IMR-90 (cell line): ENCODE measurements around the gene CST9. TPM values are rescaled to one million over a fixed set of nuclear protein-coding genes. Genes with fewer than 3 reads are reported as not detected.
"Not testable (repeated sequence)": the region's sequence is repeated elsewhere in the genome, so short reads cannot be mapped to it uniquely, and the experiment has no call there.

Experiments used
- ATAC-seq: fragments of 200-7000 bp; cut with Tn5 transposase; 2 replicates; pipeline ENCODE4 v1.9.1; 2020; ENCODE audit warnings: low read depth, mild to moderate bottlenecking, moderate library complexity
- BruUV-seq: library from RNA; stranded (reverse); fragments of 400-500 nt; replicated peaks from 2 replicates; lab custom pipeline; 2021; lab: Mats Ljungman, UMichigan
- CTCF ChIA-PET: fragments of 300-600 bp; formaldehyde crosslinking; extraction: SDS; loops from one replicate; lab custom pipeline; 2021; ENCODE audit warnings: antibody characterized with exemption; lab: Yijun Ruan, JAX
- POLR2A ChIA-PET: fragments of 300-600 bp; sonication (Branson Sonifier 250); formaldehyde crosslinking; loops from one replicate; lab custom pipeline; 2022; ENCODE audit warnings: antibody characterized with exemption; ENCODE audit not compliant: unreplicated experiment; lab: Charles Lee
- DNase-seq: peaks from one replicate; pipeline ENCODE4 v3.0.0; 2013
- H2AFZ ChIP-seq: replicated peaks from 2 replicates; pipeline ENCODE3; 2013; ENCODE audit warnings: low read length, mild to moderate bottlenecking; ENCODE audit not compliant: poor library complexity
- H2AK5ac ChIP-seq: 2 replicates; pipeline ENCODE4 v1.6.1; 2013; ENCODE audit warnings: low read depth, low read length, inconsistent platforms
- H2AK9ac ChIP-seq: replicated peaks from 2 replicates; pipeline ENCODE3; 2013; ENCODE audit warnings: mild to moderate bottlenecking, low read depth, low read length, moderate library complexity; ENCODE audit not compliant: poor library complexity
- H2BK120ac ChIP-seq: 2 replicates; pipeline ENCODE4 v1.6.1; 2013; ENCODE audit warnings: low read depth, low read length, inconsistent platforms
- H2BK15ac ChIP-seq: 3 replicates; pipeline ENCODE4 v1.6.1; 2013; ENCODE audit warnings: low read depth, low read length, inconsistent platforms
- H2BK20ac ChIP-seq: 2 replicates; pipeline ENCODE4 v1.6.1; 2013; ENCODE audit warnings: low read depth, mild to moderate bottlenecking, inconsistent platforms, low read length, moderate library complexity
- H2BK5ac ChIP-seq: 2 replicates; pipeline ENCODE4 v1.6.1; 2013; ENCODE audit warnings: mild to moderate bottlenecking, low read depth, low read length, inconsistent platforms; ENCODE audit not compliant: poor library complexity, severe bottlenecking
- H3K14ac ChIP-seq: replicated peaks from 2 replicates; pipeline ENCODE4 v1.6.1; 2013; ENCODE audit warnings: low read depth, low read length, inconsistent platforms
- H3K18ac ChIP-seq: 2 replicates; pipeline ENCODE4 v1.6.1; 2013; ENCODE audit warnings: low read depth, low read length, control low read depth
- H3K23ac ChIP-seq: 2 replicates; pipeline ENCODE4 v1.6.1; 2013; ENCODE audit warnings: low read depth, low read length, inconsistent platforms
- H3K27ac ChIP-seq: 2 replicates; pipeline ENCODE4 v1.5.1; 2013; ENCODE audit warnings: mild to moderate bottlenecking, control low read depth, low read length; ENCODE audit not compliant: insufficient read depth
- H3K27me3 ChIP-seq: 2 replicates; pipeline ENCODE4 v1.6.1; 2013; ENCODE audit warnings: low read length; ENCODE audit not compliant: control insufficient read depth, insufficient read depth
- H3K36me3 ChIP-seq: 2 replicates; pipeline ENCODE4 v1.6.1; 2013; ENCODE audit warnings: low read length, mixed read lengths; ENCODE audit not compliant: control insufficient read depth, insufficient read depth
- H3K4ac ChIP-seq: 2 replicates; pipeline ENCODE4 v1.6.1; 2013; ENCODE audit warnings: low read depth, low read length, inconsistent platforms
- H3K4me1 ChIP-seq: 2 replicates; pipeline ENCODE4 v1.6.1; 2013; ENCODE audit warnings: low read length, mixed read lengths; ENCODE audit not compliant: control insufficient read depth, insufficient read depth
- H3K4me2 ChIP-seq: 2 replicates; pipeline ENCODE4 v1.6.1; 2013; ENCODE audit warnings: low read depth, mild to moderate bottlenecking, control low read depth, low read length, moderate library complexity
- H3K4me3 ChIP-seq: 2 replicates; pipeline ENCODE4 v1.5.1; 2013; ENCODE audit warnings: low read depth, mild to moderate bottlenecking, control low read depth, low read length, moderate library complexity; ENCODE audit not compliant: insufficient read depth
- H3K56ac ChIP-seq: 2 replicates; pipeline ENCODE4 v1.6.1; 2013; ENCODE audit warnings: low read length, inconsistent platforms; ENCODE audit not compliant: insufficient read depth; ENCODE audit errors: extremely low read depth
- H3K79me1 ChIP-seq, 2 experiments: 2 replicates each; pipeline ENCODE4 v1.6.1; 2013; ENCODE audit warnings: low read length in 2 of 2, inconsistent platforms in 1 of 2, low read depth in 1 of 2
- H3K9ac ChIP-seq: 2 replicates; pipeline ENCODE4 v1.6.1; 2013; ENCODE audit warnings: low read depth, low read length, control low read depth
- H3K9me1 ChIP-seq: 2 replicates; pipeline ENCODE4 v1.6.1; 2013; ENCODE audit warnings: low read length, inconsistent platforms; ENCODE audit not compliant: insufficient read depth
- H3K9me3 ChIP-seq: 2 replicates; pipeline ENCODE4 v1.6.1; 2013; ENCODE audit warnings: low read length; ENCODE audit not compliant: control insufficient read depth, insufficient read depth
- H4K20me1 ChIP-seq: 2 replicates; pipeline ENCODE4 v1.6.1; 2013; ENCODE audit warnings: low read length, inconsistent platforms; ENCODE audit not compliant: insufficient read depth
- H4K5ac ChIP-seq: 2 replicates; pipeline ENCODE4 v1.6.1; 2013; ENCODE audit warnings: mild to moderate bottlenecking, low read depth, low read length, control low read depth
- H4K8ac ChIP-seq, 2 experiments: 2 replicates each; pipeline ENCODE4 v1.6.1; 2013; ENCODE audit warnings: low read depth in 2 of 2, low read length in 2 of 2, control low read depth in 1 of 2, inconsistent platforms in 1 of 2
- H4K91ac ChIP-seq: 2 replicates; pipeline ENCODE4 v1.6.1; 2013; ENCODE audit warnings: low read depth, low read length, inconsistent platforms; ENCODE audit not compliant: insufficient read depth
- CEBPB ChIP-seq: IDR thresholded peaks from 2 replicates; pipeline ENCODE4 v1.6.1; 2012; ENCODE audit warnings: low read depth, low read length, improper control_type of control experiment
- ELK1 ChIP-seq: fragments of 150-350 bp; IDR thresholded peaks from 2 replicates; pipeline ENCODE4 v1.6.1; 2016; ENCODE audit warnings: low read depth, mild to moderate bottlenecking, low read length, moderate library complexity, borderline replicate concordance
- MAFK ChIP-seq: IDR thresholded peaks from 2 replicates; pipeline ENCODE4 v1.6.1; 2012; ENCODE audit warnings: low read depth, low read length, improper control_type of control experiment
- NFE2L2 ChIP-seq: fragments of 150-350 bp; IDR thresholded peaks from 2 replicates; pipeline ENCODE4 v1.6.1; 2016; ENCODE audit warnings: low read depth, mild to moderate bottlenecking, low read length
- POLR2A ChIP-seq: IDR thresholded peaks from 2 replicates; pipeline ENCODE4 v1.6.1; 2012; ENCODE audit warnings: mild to moderate bottlenecking, low read depth, low read length
- RFX5 ChIP-seq: IDR thresholded peaks from 2 replicates; pipeline ENCODE4 v1.8.0; 2012; ENCODE audit warnings: low read depth, mild to moderate bottlenecking, low read length, moderate library complexity
- USF2 ChIP-seq: fragments of 150-350 bp; IDR thresholded peaks from 2 replicates; pipeline ENCODE4 v1.6.1; 2017; ENCODE audit warnings: mild to moderate bottlenecking, antibody characterized with exemption, low read length, low read depth
- WGBS, 2 experiments: methylation state at CpG; one replicate each; pipeline versions ENCODE4 v1.1.5 to v1.1.7; 2013; ENCODE audit warnings: missing lambda C conversion rate in 2 of 2; ENCODE audit not compliant: insufficient read length in 1 of 2; ENCODE audit errors: extremely low coverage in 2 of 2; 5-methylcytosine and 5-hydroxymethylcytosine counted together
- dilution Hi-C: fragments of 300-500 bp; cut with HindIII; formaldehyde crosslinking; loops from one replicate; pipeline ENCODE4 v1.14.3; 2018; ENCODE audit warnings: low sequenced_read_pairs; ENCODE audit not compliant: unreplicated experiment
- in situ Hi-C: fragments of 300-500 bp; cut with MboI; formaldehyde crosslinking; loops from 3 replicates; pipeline ENCODE4 v1.14.3; 2019; ENCODE audit warnings: low sequenced_read_pairs, inconsistent platforms, mixed read lengths
- intact Hi-C: fragments of 100-400 bp; cut with micrococcal nuclease; formaldehyde crosslinking; loops from 2 replicates; pipeline ENCODE4 v1.10.0; 2022
- polyA plus RNA-seq, 3 experiments: library from polyadenylated mRNA; depleted of rRNA; stranded (reverse); fragments of >200 nt; gene quantifications; 2 replicates each; pipeline ENCODE4 v1.2.3, GENCODE V29; 2012; ENCODE audit warnings: low replicate concordance in 1 of 3
- total RNA-seq: library from RNA; depleted of rRNA; stranded (reverse); fragments of >200 nt; gene quantifications from 2 replicates; pipeline ENCODE4 v1.2.3, GENCODE V29; 2012

Gene CST9
- total and polyA plus RNA-seq, 2 of the 4 experiments (the other 2 are of a cell fraction), result not detected

- 60% methylated on average over 1 of the region's 1 CpG; no CpG with 5 or more reads in 1 of the 2 experiments for WGBS, 2 experiments
- Histone ChIP-seq H3K4me2 (no peak overlapping the region), H2AFZ (no peak overlapping the region), H2AK9ac (no peak overlapping the region), H2BK120ac (no peak overlapping the region), H3K4ac (no peak overlapping the region), H3K4me3 (no peak overlapping the region), H2BK15ac (no peak overlapping the region), H4K5ac (no peak overlapping the region), H3K9me1 (no peaks in the 10 kb centered on the region), H3K9ac (no peak overlapping the region), H4K8ac (no peak overlapping the region), H3K56ac (no peak overlapping the region), H2BK5ac (no peak overlapping the region), H3K18ac (no peak overlapping the region), H3K36me3 (no peaks in the 10 kb centered on the region), H2AK5ac (no peak overlapping the region), H2BK20ac (no peak overlapping the region), H3K4me1 (no peaks in the 10 kb centered on the region), H3K79me1 (no peaks in the 10 kb centered on the region), H3K14ac (no peak overlapping the region), H4K20me1 (no peaks in the 10 kb centered on the region), H4K91ac (no peak overlapping the region), H3K9me3 (no peaks in the 10 kb centered on the region), H3K27me3 (peaks cover 2% of the 10 kb centered on the region), H3K23ac (no peak overlapping the region), H3K27ac (no peak overlapping the region)
- dilution Hi-C loops, result no loop called here
- intact Hi-C loops, result no loop called here
- in situ Hi-C loops, result no loop called here
- ChIA-PET CTCF (no interaction called here), POLR2A (no interaction called here)
- DNase-seq, result no peak
- ATAC-seq, result no peak
- BruUV-seq, result no TSS peak
- TF ChIP-seq POLR2A, result no peak
- no peak for TF ChIP-seq USF2
- no peak for TF ChIP-seq NFE2L2
- no peak for TF ChIP-seq MAFK
- no peak for TF ChIP-seq CEBPB
- no peak for TF ChIP-seq ELK1
- TF ChIP-seq RFX5, result no peak
Observed at GRCh38 chr20:23582293-23582692, 23.4 kb downstream of the CST9 start.

- in situ Hi-C loops, dilution Hi-C loops, H3K9ac ChIP-seq, H3K36me3 ChIP-seq, H3K18ac ChIP-seq, H2AK5ac ChIP-seq, H4K5ac ChIP-seq, H3K27me3 ChIP-seq, H3K4me2 ChIP-seq, CTCF ChIA-PET, H2BK5ac ChIP-seq, H3K23ac ChIP-seq, H3K27ac ChIP-seq, H3K9me3 ChIP-seq, DNase-seq, H3K79me1 ChIP-seq, H3K4me3 ChIP-seq, H3K4ac ChIP-seq, H2AFZ ChIP-seq, H3K9me1 ChIP-seq, BruUV-seq, intact Hi-C loops, H3K4me1 ChIP-seq, H2AK9ac ChIP-seq, H3K14ac ChIP-seq, H4K8ac ChIP-seq, POLR2A ChIA-PET, H2BK15ac ChIP-seq, H2BK20ac ChIP-seq, H4K20me1 ChIP-seq, H3K56ac ChIP-seq, H2BK120ac ChIP-seq, H4K91ac ChIP-seq, ATAC-seq: not testable (repeated sequence)
- 75% methylated on average over 2 of the region's 9 CpGs; no CpG with 5 or more reads in 1 of the 2 experiments for WGBS, 2 experiments
Observed at GRCh38 chr20:23581833-23582232, 23.9 kb downstream of the CST9 start.
